BE2C (cell line): ENCODE data around the gene TAF13.

ENCODE experiments used
- DNase-seq: peaks from one replicate; pipeline ENCODE4 v3.0.0-alpha.2; 2020
- H3K27me3 ChIP-seq: fragments of 250-450 bp; sonication (Bioruptor Pico); 2 replicates; pipeline ENCODE4 v1.5.1; 2020; ENCODE audit warnings: mild to moderate bottlenecking
- H3K36me3 ChIP-seq: fragments of 250-450 bp; sonication (Bioruptor Pico); 2 replicates; pipeline ENCODE4 v1.5.1; 2020; ENCODE audit warnings: mild to moderate bottlenecking
- H3K4me1 ChIP-seq: fragments of 250-450 bp; sonication (Bioruptor Pico); 2 replicates; pipeline ENCODE4 v1.5.1; 2020
- H3K4me3 ChIP-seq: 2 replicates; pipeline ENCODE4 v1.5.1; 2011; ENCODE audit warnings: low read depth, low read length
- H3K9me3 ChIP-seq: fragments of 250-450 bp; sonication (Bioruptor Pico); 2 replicates; pipeline ENCODE4 v1.5.1; 2020
- TF ChIP-seq, protein P1 (sequence below): IDR thresholded peaks from 2 replicates; pipeline ENCODE4 v1.5.1; 2012; ENCODE audit warnings: mild to moderate bottlenecking, low read depth, low read length

Gene TAF13

DNA sequence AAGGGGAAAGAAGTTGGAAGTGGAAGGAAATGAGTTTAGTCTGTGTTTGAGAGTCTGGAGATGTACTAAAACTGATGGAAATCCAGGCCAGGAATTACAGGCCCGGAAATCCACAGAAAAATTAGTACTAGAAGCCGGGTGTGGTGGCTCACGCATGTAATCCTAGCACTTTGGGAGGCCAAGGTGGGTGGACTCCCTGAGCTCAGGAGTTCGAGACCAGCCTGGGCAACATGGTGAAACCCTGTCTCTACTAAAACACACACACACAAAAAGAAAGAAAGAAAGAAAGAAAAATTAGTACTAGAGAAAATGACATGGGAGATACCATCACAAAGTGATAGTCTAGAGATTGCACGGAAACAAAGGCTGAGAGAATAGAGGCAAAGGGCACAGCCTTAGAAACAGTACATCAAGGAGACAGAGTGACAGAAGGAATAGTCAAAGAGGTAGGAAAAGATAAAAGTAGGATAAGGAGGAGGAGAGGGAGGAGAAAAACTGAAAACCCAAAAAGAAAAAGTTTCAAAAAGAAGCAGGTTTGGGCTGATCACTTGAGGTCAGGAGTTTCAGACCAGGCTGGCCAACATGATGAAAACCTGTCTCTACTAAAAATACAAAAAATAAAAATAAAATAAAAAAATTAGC, 4.8 kb upstream of the TAF13 start:
- Histone ChIP-seq H3K27me3 (no peaks in the 10 kb centered on the region), H3K36me3 (no peaks in the 10 kb centered on the region), H3K9me3 (no peaks in the 10 kb centered on the region), H3K4me1 (no peaks in the 10 kb centered on the region), H3K4me3 (no peak overlapping the region)
- DNase-seq = no peak
- TF ChIP-seq, protein P1, sequence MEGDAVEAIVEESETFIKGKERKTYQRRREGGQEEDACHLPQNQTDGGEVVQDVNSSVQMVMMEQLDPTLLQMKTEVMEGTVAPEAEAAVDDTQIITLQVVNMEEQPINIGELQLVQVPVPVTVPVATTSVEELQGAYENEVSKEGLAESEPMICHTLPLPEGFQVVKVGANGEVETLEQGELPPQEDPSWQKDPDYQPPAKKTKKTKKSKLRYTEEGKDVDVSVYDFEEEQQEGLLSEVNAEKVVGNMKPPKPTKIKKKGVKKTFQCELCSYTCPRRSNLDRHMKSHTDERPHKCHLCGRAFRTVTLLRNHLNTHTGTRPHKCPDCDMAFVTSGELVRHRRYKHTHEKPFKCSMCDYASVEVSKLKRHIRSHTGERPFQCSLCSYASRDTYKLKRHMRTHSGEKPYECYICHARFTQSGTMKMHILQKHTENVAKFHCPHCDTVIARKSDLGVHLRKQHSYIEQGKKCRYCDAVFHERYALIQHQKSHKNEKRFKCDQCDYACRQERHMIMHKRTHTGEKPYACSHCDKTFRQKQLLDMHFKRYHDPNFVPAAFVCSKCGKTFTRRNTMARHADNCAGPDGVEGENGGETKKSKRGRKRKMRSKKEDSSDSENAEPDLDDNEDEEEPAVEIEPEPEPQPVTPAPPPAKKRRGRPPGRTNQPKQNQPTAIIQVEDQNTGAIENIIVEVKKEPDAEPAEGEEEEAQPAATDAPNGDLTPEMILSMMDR = no peak

DNA sequence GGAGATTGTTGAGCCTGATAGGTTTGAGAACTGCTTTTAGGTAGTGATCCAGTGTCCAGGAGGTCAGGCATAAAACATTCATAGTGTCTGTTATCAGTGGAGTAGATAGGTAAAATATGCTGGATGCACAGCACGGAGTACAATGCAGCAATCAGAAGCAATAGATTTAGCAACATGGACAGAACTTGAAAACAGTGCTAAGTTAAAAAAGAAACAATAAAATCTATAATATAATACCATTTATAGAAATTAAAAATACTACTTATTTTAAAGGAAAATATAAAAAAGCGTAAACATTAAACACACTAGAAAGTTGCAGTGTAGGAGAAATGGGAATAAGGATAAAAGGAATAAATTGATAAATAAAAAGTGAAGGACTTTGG, 3.4 kb upstream of the TAF13 start:
- Histone ChIP-seq H3K27me3 (no peaks in the 10 kb centered on the region), H3K9me3 (no peaks in the 10 kb centered on the region), H3K36me3 (no peaks in the 10 kb centered on the region), H3K4me1 (no peaks in the 10 kb centered on the region), H3K4me3 (no peak overlapping the region)
- TF ChIP-seq, protein P1 = no peak
- no peak for DNase-seq

DNA sequence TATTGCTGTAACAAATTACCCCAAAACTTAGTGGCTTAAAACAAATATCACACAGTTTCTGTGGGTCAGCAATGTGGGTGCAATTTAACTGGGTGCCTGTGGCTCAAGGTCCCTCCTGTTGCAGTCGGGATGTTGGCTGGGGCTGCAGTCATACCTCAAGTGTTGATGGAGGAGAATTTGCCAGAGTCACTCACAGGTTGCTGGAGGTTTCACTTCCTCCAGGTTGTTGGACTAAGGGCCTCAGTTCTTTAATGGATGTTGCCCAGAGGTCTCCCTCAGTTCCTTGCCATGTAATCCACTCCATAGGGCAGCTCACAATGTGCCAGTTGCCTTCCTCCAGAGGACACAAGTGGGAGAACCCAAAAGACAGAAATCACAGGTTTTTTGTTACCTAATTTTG, 2.5 kb upstream of the TAF13 start:
- H3K27me3 ChIP-seq = no peaks in the 10 kb centered on the region
- no peaks in the 10 kb centered on the region; the same call in 1 of the 2 replicates for H3K36me3 ChIP-seq
- TF ChIP-seq, protein P1 = no peak
- H3K4me1 ChIP-seq = no peaks in the 10 kb centered on the region
- DNase-seq = no peak
- no peak overlapping the region for H3K4me3 ChIP-seq
- H3K9me3 ChIP-seq = no peaks in the 10 kb centered on the region

DNA sequence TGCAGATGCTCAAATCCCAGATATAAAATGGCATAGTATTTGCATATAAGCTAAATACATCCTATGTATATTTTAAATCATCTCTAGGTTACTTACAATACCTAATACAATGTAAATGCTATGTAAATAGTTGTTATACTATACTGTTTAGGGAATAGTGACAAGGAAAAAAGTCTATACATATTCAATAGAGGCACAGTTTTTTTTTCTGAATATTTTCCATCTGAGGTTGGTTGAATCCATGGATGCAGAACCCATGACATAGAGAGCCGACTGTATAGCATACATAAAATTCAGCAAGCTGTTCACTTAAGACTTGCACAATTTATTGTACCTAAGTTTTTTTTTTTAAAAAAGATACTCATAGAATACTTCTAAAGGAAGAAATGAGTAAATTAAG, 6.5 kb downstream of the TAF13 start:
- no peak for DNase-seq
- Histone ChIP-seq H3K9me3 (no peaks in the 10 kb centered on the region), H3K4me1 (no peaks in the 10 kb centered on the region), H3K36me3 (peaks cover 22% of the 10 kb centered on the region), H3K27me3 (no peaks in the 10 kb centered on the region), H3K4me3 (no peak overlapping the region)
- TF ChIP-seq, protein P1 = no peak

GRCh38 chr1:109067883-109068282, 7.9 kb downstream of the TAF13 start:
- Histone ChIP-seq H3K27me3 (no peaks in the 10 kb centered on the region), H3K9me3 (no peaks in the 10 kb centered on the region), H3K4me3 (no peak overlapping the region), H3K36me3 (peaks cover 25% of the 10 kb centered on the region), H3K4me1 (no peaks in the 10 kb centered on the region)
- no peak for DNase-seq
- TF ChIP-seq, protein P1 = no peak

- H3K27me3 ChIP-seq = no peaks in the 10 kb centered on the region
- no peaks in the 10 kb centered on the region for H3K4me1 ChIP-seq
- no peaks in the 10 kb centered on the region for H3K9me3 ChIP-seq
- H3K36me3 ChIP-seq = peaks cover 20% of the 10 kb centered on the region
- H3K4me3 ChIP-seq = no peak overlapping the region
- DNase-seq = no peak
- TF ChIP-seq, protein P1 = no peak
Observed at GRCh38 chr1:109065137-109065536, 10.7 kb downstream of the TAF13 start.
